H1 (cell line): ENCODE data around the gene SAMD4A. TPM values are rescaled to one million over a fixed set of nuclear protein-coding genes. Genes with fewer than 3 reads are reported as not detected.

ENCODE experiments used
- CTCF ChIA-PET: fragments of 300-600 bp; sonication (Branson Sonifier 250); formaldehyde crosslinking; loops from one replicate; lab custom pipeline; 2021; ENCODE audit not compliant: partially characterized antibody; lab: Charles Lee
- POLR2A ChIA-PET: fragments of 300-600 bp; sonication (Branson Sonifier 250); formaldehyde crosslinking; loops from one replicate; lab custom pipeline; 2021; ENCODE audit warnings: inconsistent platforms; ENCODE audit not compliant: partially characterized antibody; lab: Charles Lee
- DNase-seq, 2 experiments: peaks; one replicate each; pipeline versions ENCODE4 v3.0.0 to v3.0.0-alpha.2; 2010 to 2022; ENCODE audit warnings: low spot score in 2 of 2, low read depth in 1 of 2, mixed read lengths in 1 of 2
- FAIRE-seq: peaks from 2 replicates; lab custom pipeline; 2011; peaks lifted over from hg19 to GRCh38; lab: Jason Lieb, UNC
- H2AFZ ChIP-seq: 2 replicates; pipeline ENCODE4 v1.8.1; 2012; ENCODE audit warnings: low read length, inconsistent platforms
- H2AK5ac ChIP-seq: 2 replicates; pipeline ENCODE4 v1.6.1; 2013; ENCODE audit warnings: low read depth, low read length
- H2BK120ac ChIP-seq: replicated peaks from 2 replicates; pipeline ENCODE3; 2013; ENCODE audit warnings: low read depth, low read length, inconsistent platforms
- H2BK12ac ChIP-seq: 2 replicates; pipeline ENCODE4 v1.6.1; 2013; ENCODE audit warnings: low read depth, low read length
- H2BK15ac ChIP-seq: 2 replicates; pipeline ENCODE4 v1.6.1; 2013; ENCODE audit warnings: low read length
- H2BK20ac ChIP-seq: 2 replicates; pipeline ENCODE4 v1.6.1; 2013; ENCODE audit warnings: low read length
- H2BK5ac ChIP-seq: 2 replicates; pipeline ENCODE4 v1.6.1; 2013; ENCODE audit warnings: low read depth, low read length
- H3K14ac ChIP-seq: 2 replicates; pipeline ENCODE4 v1.6.1; 2013; ENCODE audit warnings: inconsistent platforms; ENCODE audit not compliant: insufficient read length
- H3K18ac ChIP-seq: 2 replicates; pipeline ENCODE4 v1.6.1; 2013; ENCODE audit warnings: low read length; ENCODE audit errors: extremely low read depth
- H3K23ac ChIP-seq: 2 replicates; pipeline ENCODE4 v1.6.1; 2013; ENCODE audit warnings: inconsistent platforms; ENCODE audit not compliant: insufficient read length
- H3K23me2 ChIP-seq: 2 replicates; pipeline ENCODE4 v1.6.1; 2013; ENCODE audit warnings: low read depth, low read length
- H3K27ac ChIP-seq: 2 replicates; pipeline ENCODE4 v1.6.1; 2011; ENCODE audit warnings: low read depth, low read length, inconsistent platforms
- H3K27me3 ChIP-seq, 4 experiments: replicated peaks in 1 of 4; 1 replicate in 1 of 4; 2 replicates in 3 of 4; pipeline versions ENCODE4 v1.6.1 to v1.8.1; 2011 to 2013; ENCODE audit warnings: low read length in 3 of 4, mild to moderate bottlenecking in 3 of 4, inconsistent platforms in 2 of 4, mixed read lengths in 2 of 4, moderate library complexity in 1 of 4; ENCODE audit not compliant: control insufficient read depth in 3 of 4, insufficient read depth in 3 of 4; ENCODE audit errors: extremely low read depth in 1 of 4
- H3K36me3 ChIP-seq, 4 experiments: 2 replicates each; pipeline versions ENCODE4 v1.6.1 to v1.8.1; 2011 to 2013; ENCODE audit warnings: mild to moderate bottlenecking in 4 of 4, low read length in 3 of 4, moderate library complexity in 2 of 4, control low read depth in 1 of 4, inconsistent platforms in 1 of 4; ENCODE audit not compliant: insufficient read depth in 4 of 4, control insufficient read depth in 2 of 4
- H3K4ac ChIP-seq: replicated peaks from 2 replicates; pipeline ENCODE3; 2013; ENCODE audit warnings: low read length, low read depth, mixed read lengths, inconsistent platforms; ENCODE audit not compliant: insufficient read length
- H3K4me1 ChIP-seq, 4 experiments: replicated peaks in 1 of 4; 1 replicate in 1 of 4; 2 replicates in 3 of 4; pipeline versions ENCODE4 v1.6.1 to v1.8.1; 2011 to 2013; ENCODE audit warnings: low read length in 3 of 4, inconsistent platforms in 2 of 4, mixed read lengths in 1 of 4; ENCODE audit not compliant: insufficient read depth in 4 of 4, control insufficient read depth in 3 of 4
- H3K4me2 ChIP-seq, 2 experiments: 2 replicates each; pipeline versions ENCODE4 v1.6.1 to v1.8.1; 2011 to 2013; ENCODE audit warnings: low read depth in 2 of 2, low read length in 2 of 2, control low read depth in 1 of 2, inconsistent platforms in 1 of 2, mild to moderate bottlenecking in 1 of 2; ENCODE audit not compliant: insufficient read depth in 1 of 2
- H3K4me3 ChIP-seq, 4 experiments: fragments of 200-600, 300-600 bp in 1 of 4; sonication (generic), shearing (Covaris generic), sonication (Bioruptor Twin) in 1 of 4; 2 replicates each; pipeline versions ENCODE4 v1.5.1 to v1.8.1; 2011 to 2016; ENCODE audit warnings: low read length in 4 of 4, low read depth in 3 of 4, control low read depth in 2 of 4, inconsistent platforms in 2 of 4, mild to moderate bottlenecking in 2 of 4, mixed read lengths in 1 of 4, moderate library complexity in 1 of 4; ENCODE audit not compliant: insufficient read depth in 2 of 4; ENCODE audit errors: extremely low read depth in 1 of 4
- H3K56ac ChIP-seq: replicated peaks from 2 replicates; pipeline ENCODE3; 2013; ENCODE audit warnings: low read depth, mild to moderate bottlenecking, mixed read lengths, low read length, inconsistent platforms; ENCODE audit not compliant: insufficient read length
- H3K79me1 ChIP-seq: 2 replicates; pipeline ENCODE4 v1.6.1; 2013; ENCODE audit warnings: low read depth, low read length, control low read depth
- H3K79me2 ChIP-seq, 2 experiments: 2 replicates each; pipeline versions ENCODE4 v1.6.1 to v1.8.1; 2012 to 2013; ENCODE audit warnings: low read length in 2 of 2, mild to moderate bottlenecking in 2 of 2, inconsistent platforms in 1 of 2; ENCODE audit not compliant: insufficient read depth in 2 of 2, control insufficient read depth in 1 of 2
- H3K9ac ChIP-seq, 4 experiments: replicated peaks in 1 of 4; 1 replicate in 1 of 4; 2 replicates in 3 of 4; pipeline versions ENCODE4 v1.6.1 to v1.8.1; 2011 to 2013; ENCODE audit warnings: low read depth in 3 of 4, low read length in 3 of 4, control low read depth in 2 of 4, mild to moderate bottlenecking in 2 of 4, moderate library complexity in 2 of 4, inconsistent platforms in 1 of 4; ENCODE audit errors: extremely low read depth in 1 of 4
- H3K9me3 ChIP-seq, 2 experiments: 2 replicates each; pipeline versions ENCODE4 v1.6.1 to v1.8.1; 2012 to 2013; ENCODE audit warnings: mild to moderate bottlenecking in 2 of 2, moderate library complexity in 2 of 2, control low read depth in 1 of 2, inconsistent platforms in 1 of 2, low read depth in 1 of 2, low read length in 1 of 2, mixed read lengths in 1 of 2; ENCODE audit not compliant: insufficient read depth in 2 of 2
- H4K20me1 ChIP-seq, 2 experiments: replicated peaks in 1 of 2; 2 replicates each; pipeline versions ENCODE3 to v1.8.1; 2011 to 2013; ENCODE audit warnings: inconsistent platforms in 2 of 2, low read length in 2 of 2, mild to moderate bottlenecking in 1 of 2; ENCODE audit not compliant: insufficient read depth in 2 of 2, control insufficient read depth in 1 of 2
- H4K5ac ChIP-seq: 2 replicates; pipeline ENCODE4 v1.6.1; 2013; ENCODE audit warnings: low read length, low read depth, mixed read lengths, inconsistent platforms; ENCODE audit not compliant: insufficient read length
- H4K8ac ChIP-seq: 2 replicates; pipeline ENCODE4 v1.8.0; 2013; ENCODE audit warnings: mild to moderate bottlenecking, moderate library complexity, low read length, inconsistent platforms; ENCODE audit not compliant: insufficient read depth; ENCODE audit errors: extremely low read depth
- H4K91ac ChIP-seq: replicated peaks from 2 replicates; pipeline ENCODE3; 2013; ENCODE audit warnings: low read length, mixed read lengths, inconsistent platforms; ENCODE audit not compliant: insufficient read length
- CEBPB ChIP-seq: IDR thresholded peaks from 2 replicates; pipeline ENCODE4 v1.6.1; 2012; ENCODE audit warnings: low read depth, low read length
- CHD2 ChIP-seq: IDR thresholded peaks from 2 replicates; pipeline ENCODE4 v1.6.1; 2012; ENCODE audit warnings: low read length, improper control_type of control experiment
- HDAC6 ChIP-seq: IDR thresholded peaks from one replicate; pipeline ENCODE4 v1.7.1; 2012; ENCODE audit warnings: low read depth, mild to moderate bottlenecking, inconsistent platforms, low read length, moderate library complexity
- JUN ChIP-seq: IDR thresholded peaks from 2 replicates; pipeline ENCODE4 v1.6.1; 2011; ENCODE audit warnings: low read depth, mild to moderate bottlenecking, improper control_type of control experiment, low read length
- KDM1A ChIP-seq: fragments of 200-600, 300-600 bp; sonication (generic); IDR thresholded peaks from 2 replicates; pipeline ENCODE4 v1.7.1; 2016; ENCODE audit warnings: mild to moderate bottlenecking, low read length, borderline replicate concordance
- KDM5A ChIP-seq: fragments of 200-600 bp; IDR thresholded peaks from 2 replicates; pipeline ENCODE4 v1.7.1; 2012; ENCODE audit warnings: mild to moderate bottlenecking, low read length, inconsistent platforms, mixed read lengths
- SIX5 ChIP-seq: IDR thresholded peaks from 2 replicates; pipeline ENCODE4 v1.6.1; 2011; ENCODE audit warnings: mild to moderate bottlenecking, low read depth, low read length
- TCF12 ChIP-seq: IDR thresholded peaks from 2 replicates; pipeline ENCODE4 v1.6.1; 2011; ENCODE audit warnings: low read depth, mild to moderate bottlenecking, low read length
- WGBS, 2 experiments: shearing (Covaris generic) in 1 of 2; methylation state at CpG; one replicate each; pipeline versions ENCODE4 v1.1.6 to v1.1.7; 2013 to 2015; ENCODE audit warnings: low lambda C conversion rate in 2 of 2, mixed read lengths in 2 of 2, inconsistent platforms in 1 of 2, low coverage in 1 of 2, missing lambda C conversion rate in 1 of 2; ENCODE audit not compliant: insufficient replicate concordance in 2 of 2, insufficient coverage in 1 of 2, insufficient read length in 1 of 2; ENCODE audit errors: extremely low coverage in 1 of 2, missing lambda C conversion rate in 1 of 2; 5-methylcytosine and 5-hydroxymethylcytosine counted together
- polyA plus RNA-seq, 7 experiments: library from polyadenylated mRNA; depleted of rRNA in 3 of 7; stranded (reverse) in 5 of 7; unstranded in 2 of 7; fragments of >200 nt in 5 of 7; fragments of 200-250 nt in 2 of 7; gene quantifications; 1 replicate in 5 of 7; 2 replicates in 1 of 7; 4 replicates in 1 of 7; pipeline versions ENCODE4 v1.2.1 to v1.2.3, GENCODE V29; 2011 to 2013; ENCODE audit warnings: missing spikeins in 2 of 7, mixed read lengths in 2 of 7
- total RNA-seq: library from RNA; stranded (reverse); fragmentation: NEBNext Ultra II Directional; extraction: Animal tissue kit (Norgen Biotek cat#: 25700); gene quantifications from 2 replicates; pipeline ENCODE4 v1.2.1, GENCODE V29; 2021
- TF ChIP-seq, protein P1 (sequence below): IDR thresholded peaks from 2 replicates; pipeline ENCODE4 v1.6.1; 2011; ENCODE audit warnings: low read length, improper control_type of control experiment
- TF ChIP-seq, protein P2 (sequence below): IDR thresholded peaks from 2 replicates; pipeline ENCODE4 v1.6.1; 2012; ENCODE audit warnings: inconsistent platforms

SAMD4A gene
- total and polyA plus RNA-seq, 2 of the 8 experiments (the other 6 are each of a cell fraction or from before 2014, with no cell fraction given) = 2.4 to 12.3 TPM

DNA sequence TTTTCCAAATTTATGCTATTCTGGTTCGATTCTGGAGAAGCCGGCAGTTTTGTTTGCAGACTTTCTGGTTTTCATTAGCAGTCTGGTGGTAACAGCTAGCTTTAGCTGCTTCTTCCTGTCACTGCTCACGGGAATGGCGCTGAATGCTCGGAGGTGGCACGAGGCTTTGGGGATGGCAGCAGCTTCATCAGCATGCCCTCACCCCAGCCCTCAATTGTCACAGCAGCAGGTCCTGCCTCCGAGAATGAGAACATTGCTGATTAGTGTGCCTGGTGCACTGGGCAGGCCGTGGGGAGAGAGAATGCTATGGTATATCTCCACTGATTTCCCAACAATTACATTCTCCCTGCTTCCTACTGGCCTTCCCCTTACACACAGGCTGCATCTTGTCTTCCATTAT is 73.6 kb downstream of the SAMD4A start:
- Histone ChIP-seq H3K9me3 (no peaks in the 10 kb centered on the region), H4K8ac (no peak overlapping the region), H3K14ac (no peak overlapping the region), H3K79me1 (no peaks in the 10 kb centered on the region; the same call in 1 of the 2 replicates), H3K23ac (no peak overlapping the region), H3K4me1 (peaks cover 0 to 7% (median 6%) of the 10 kb centered on the region in 4 experiments; a peak in 4 of 7 replicates), H3K23me2 (no peaks in the 10 kb centered on the region), H3K4ac (no peak overlapping the region), H3K36me3 (no peaks in the 10 kb centered on the region), H2AFZ (no peak overlapping the region), H2AK5ac (no peak overlapping the region), H4K20me1 (no peaks in the 10 kb centered on the region), H4K91ac (no peak overlapping the region), H3K4me2 (no peak overlapping the region), H3K27me3 (no peaks in the 10 kb centered on the region), H3K56ac (no peak overlapping the region), H2BK15ac (no peak overlapping the region), H2BK120ac (no peak overlapping the region), H3K18ac (no peak overlapping the region), H2BK12ac (no peak overlapping the region), H2BK20ac (no peak overlapping the region), H3K79me2 (no peaks in the 10 kb centered on the region), H2BK5ac (no peak overlapping the region), H3K27ac (no peak overlapping the region), H3K4me3 (no peak overlapping the region), H4K5ac (no peak overlapping the region), H3K9ac (no peak overlapping the region)
- ChIA-PET CTCF (interaction anchor here (0.8 to 2.7 kb wide), 10 partner anchors 8 to 133 kb away, joined by 3 to 9 read pairs (median 4); no protein-coding TSS in a partner anchor), POLR2A (interaction anchor here (0.6 to 1.8 kb wide), 4 partner anchors 11 to 38 kb away, joined by 3 to 7 read pairs (median 4); no protein-coding TSS in a partner anchor)
- 89% methylated on average over 8 of the region's 8 CpGs; no CpG with 5 or more reads in 1 of the 2 experiments for WGBS, 2 experiments
- no peak for DNase-seq
- FAIRE-seq = no peak
- TF ChIP-seq KDM5A (no peak), CHD2 (no peak), JUN (no peak), TCF12 (no peak), HDAC6 (no peak), CEBPB (no peak), SIX5 (no peak), KDM1A (no peak)
- TF ChIP-seq, protein P1, sequence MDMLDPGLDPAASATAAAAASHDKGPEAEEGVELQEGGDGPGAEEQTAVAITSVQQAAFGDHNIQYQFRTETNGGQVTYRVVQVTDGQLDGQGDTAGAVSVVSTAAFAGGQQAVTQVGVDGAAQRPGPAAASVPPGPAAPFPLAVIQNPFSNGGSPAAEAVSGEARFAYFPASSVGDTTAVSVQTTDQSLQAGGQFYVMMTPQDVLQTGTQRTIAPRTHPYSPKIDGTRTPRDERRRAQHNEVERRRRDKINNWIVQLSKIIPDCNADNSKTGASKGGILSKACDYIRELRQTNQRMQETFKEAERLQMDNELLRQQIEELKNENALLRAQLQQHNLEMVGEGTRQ = no peak
- TF ChIP-seq, protein P2, sequence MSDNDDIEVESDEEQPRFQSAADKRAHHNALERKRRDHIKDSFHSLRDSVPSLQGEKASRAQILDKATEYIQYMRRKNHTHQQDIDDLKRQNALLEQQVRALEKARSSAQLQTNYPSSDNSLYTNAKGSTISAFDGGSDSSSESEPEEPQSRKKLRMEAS = no peak
